ENCODE measurements around the gene RHCG.

RHCG gene

GRCh38 chr15:89483079-89483478 is 13.3 kb downstream of the RHCG start:
- DNase-seq (ENCODE audit: low spot score), result no peak
- ChIA-PET POLR2A (ENCODE audit: low non-redundant PET) (no interaction called here), CTCF (interaction anchor here (0.6 kb wide), 1 partner anchor 78 kb away, joined by 3 read pairs; no protein-coding TSS in a partner anchor)
- TF ChIP-seq CTCF (conservative IDR thresholded peaks at IDR 0.05; ENCODE audit: low read depth), result no peak
- no peak overlapping the region for H3K27ac ChIP-seq

GRCh38 chr15:89482139-89482538 is 14.2 kb downstream of the RHCG start:
- ChIA-PET POLR2A (ENCODE audit: low non-redundant PET) (no interaction called here), CTCF (no interaction called here)
- no peak for TF ChIP-seq CTCF (conservative IDR thresholded peaks at IDR 0.05; ENCODE audit: low read depth)
- no peak overlapping the region for H3K27ac ChIP-seq
- DNase-seq (ENCODE audit: low spot score), result no peak

- CTCF ChIA-PET, result no interaction called here
Observed at GRCh38 chr15:89480505-89480904, 15.9 kb downstream of the RHCG start.

GRCh38 chr15:89479173-89479572 is 17.2 kb downstream of the RHCG start:
- CTCF ChIA-PET, result interaction anchor here (0.7 to 1.2 kb wide), 2 partner anchors 85 to 121 kb away, joined by 3 read pairs; no protein-coding TSS in a partner anchor
- H3K27ac ChIP-seq, result no peak overlapping the region
- POLR2A ChIA-PET (ENCODE audit: low non-redundant PET), result no interaction called here
- TF ChIP-seq CTCF (conservative IDR thresholded peaks at IDR 0.05; ENCODE audit: low read depth), result no peak
- no peak for DNase-seq (ENCODE audit: low spot score)

More at GRCh38 chr15:89480505-89480904, 15.9 kb downstream of the RHCG start:
- POLR2A ChIA-PET (ENCODE audit: low non-redundant PET), result interaction anchor here (0.7 kb wide), 1 partner anchor 466 kb away, joined by 3 read pairs; no protein-coding TSS in a partner anchor
- no peak for TF ChIP-seq CTCF (conservative IDR thresholded peaks at IDR 0.05; ENCODE audit: low read depth)
- DNase-seq (ENCODE audit: low spot score), result no peak
- H3K27ac ChIP-seq, result no peak overlapping the region

- no peak for DNase-seq (ENCODE audit: low spot score)
- ChIA-PET POLR2A (ENCODE audit: low non-redundant PET) (no interaction called here), CTCF (interaction anchor here (0.6 kb wide), 1 partner anchor 34 kb away, joined by 3 read pairs; no protein-coding TSS in a partner anchor)
- no peak overlapping the region for H3K27ac ChIP-seq
- no peak for TF ChIP-seq CTCF (conservative IDR thresholded peaks at IDR 0.05; ENCODE audit: low read depth)
Observed at GRCh38 chr15:89477411-89478242, 18.8 kb downstream of the RHCG start.

GRCh38 chr15:89475661-89476060 is 20.7 kb downstream of the RHCG start:
- ChIA-PET CTCF (interaction anchor here (1.6 kb wide), 1 partner anchor 14 kb away, joined by 5 read pairs; no protein-coding TSS in a partner anchor), POLR2A (ENCODE audit: low non-redundant PET) (no interaction called here)
- no peak for TF ChIP-seq CTCF (conservative IDR thresholded peaks at IDR 0.05; ENCODE audit: low read depth)
- no peak for DNase-seq (ENCODE audit: low spot score)
- H3K27ac ChIP-seq, result no peak overlapping the region

Measured in RWPE1 (cell line).